HG03439 (cell line): ENCODE results near the gene OPHN1.

Source experiments
- ATAC-seq: cut with Tn5 transposase; IDR thresholded peaks from one replicate; pipeline ENCODE4 v1.9.1; 2021; ENCODE audit warnings: mild to moderate bottlenecking, moderate library complexity; ENCODE audit not compliant: unreplicated experiment

Gene OPHN1

DNA sequence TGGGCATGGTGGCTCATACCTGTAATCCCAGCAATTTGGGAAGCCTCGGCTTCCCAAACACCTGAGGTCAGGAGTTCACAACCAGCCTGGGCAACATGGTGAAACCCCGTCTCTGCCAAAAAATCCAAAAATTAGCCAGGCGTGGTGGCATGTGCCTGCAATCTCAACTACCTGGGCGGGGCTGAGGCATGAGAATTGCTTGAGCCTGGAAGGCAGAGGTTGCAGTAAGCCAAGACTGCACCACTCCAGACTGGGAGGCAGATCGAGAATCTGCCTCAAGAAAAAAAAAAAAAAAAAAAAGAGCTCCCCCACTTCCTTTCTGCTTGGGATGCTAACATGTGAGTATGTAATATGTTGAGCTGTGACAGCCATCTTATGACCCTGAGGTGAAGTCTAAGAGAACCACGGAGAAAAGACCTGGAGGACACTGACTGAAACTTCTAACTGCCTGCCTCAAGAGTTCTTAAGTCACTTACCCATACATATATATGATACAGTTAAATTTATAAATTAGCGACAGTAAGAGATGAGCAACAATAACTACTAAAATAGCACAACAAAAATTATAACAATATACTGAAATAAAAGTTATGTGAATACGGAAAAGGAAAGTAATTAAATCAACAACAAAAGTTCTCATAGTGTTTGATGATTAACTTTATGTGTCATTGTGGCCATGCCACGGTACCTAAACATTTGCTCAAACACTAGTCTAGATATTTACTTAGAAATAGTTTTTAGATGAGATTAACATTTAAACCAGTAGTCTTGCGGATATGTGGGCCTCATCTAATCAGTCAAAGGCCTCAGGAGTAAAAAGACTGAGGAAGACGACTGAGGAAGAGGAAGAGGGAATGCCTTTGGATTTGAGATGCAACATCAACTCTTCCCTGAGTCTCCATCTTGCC is 178.3 kb downstream of the OPHN1 start:
- no peak for ATAC-seq

DNA sequence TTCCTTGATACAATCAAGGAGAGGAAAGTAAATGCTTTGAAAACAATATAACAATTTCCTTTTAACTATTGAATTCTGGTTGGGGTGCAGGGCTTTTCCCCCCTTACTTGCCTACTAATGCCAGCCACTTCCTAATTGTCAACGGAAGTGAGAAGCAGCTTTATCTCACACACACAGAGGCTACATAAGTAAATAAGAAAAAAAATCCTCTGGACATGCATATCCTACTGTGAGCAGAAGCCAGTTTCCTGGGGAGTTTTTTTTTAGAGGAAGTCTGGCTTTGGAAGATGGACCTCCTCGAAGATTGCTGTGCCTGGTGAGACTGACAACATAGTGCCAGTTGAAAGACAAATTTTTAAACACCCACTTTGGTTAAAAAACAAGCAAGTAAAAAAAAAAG is 180.6 kb downstream of the OPHN1 start:
- no peak for ATAC-seq

DNA sequence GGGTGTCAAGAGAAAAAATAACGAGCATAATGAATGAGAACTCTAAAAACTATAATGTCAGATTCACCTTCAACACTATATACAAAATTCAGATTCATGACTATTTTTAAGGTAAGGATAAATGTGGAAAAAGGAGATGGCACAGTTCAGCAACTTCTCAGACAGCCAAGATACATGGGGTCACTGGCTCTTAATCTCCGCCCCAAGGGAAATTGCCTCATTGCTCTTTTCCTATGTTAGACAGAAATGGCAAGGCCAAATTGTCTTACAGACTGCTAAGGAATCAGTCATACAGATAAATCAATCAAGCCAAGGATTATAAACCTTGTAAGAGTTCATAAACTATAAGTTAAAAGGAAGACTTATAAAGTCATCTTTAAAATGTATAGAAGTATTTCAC is 183.4 kb downstream of the OPHN1 start:
- no peak for ATAC-seq

DNA sequence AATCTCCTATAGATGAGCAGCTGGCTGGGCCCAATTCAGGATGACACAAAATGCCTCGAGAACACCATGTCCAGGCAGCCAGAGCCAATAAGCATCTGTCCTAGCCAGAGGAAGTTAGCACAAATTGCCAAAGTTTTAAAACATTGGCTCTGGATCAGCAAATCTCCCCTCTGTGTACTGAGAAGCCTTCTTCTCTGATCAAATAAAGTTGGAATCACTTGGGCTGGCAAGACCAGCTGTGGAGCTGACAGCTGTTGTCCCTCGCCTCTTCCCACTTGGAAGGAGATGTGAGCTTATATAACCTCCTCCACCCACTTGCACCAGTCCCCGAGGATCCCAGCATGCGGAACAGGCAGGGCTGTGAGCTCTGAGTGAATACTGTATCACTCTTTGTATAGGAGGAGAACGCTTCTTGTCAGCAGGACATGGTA is 183.9 kb downstream of the OPHN1 start:
- ATAC-seq, result no peak

DNA sequence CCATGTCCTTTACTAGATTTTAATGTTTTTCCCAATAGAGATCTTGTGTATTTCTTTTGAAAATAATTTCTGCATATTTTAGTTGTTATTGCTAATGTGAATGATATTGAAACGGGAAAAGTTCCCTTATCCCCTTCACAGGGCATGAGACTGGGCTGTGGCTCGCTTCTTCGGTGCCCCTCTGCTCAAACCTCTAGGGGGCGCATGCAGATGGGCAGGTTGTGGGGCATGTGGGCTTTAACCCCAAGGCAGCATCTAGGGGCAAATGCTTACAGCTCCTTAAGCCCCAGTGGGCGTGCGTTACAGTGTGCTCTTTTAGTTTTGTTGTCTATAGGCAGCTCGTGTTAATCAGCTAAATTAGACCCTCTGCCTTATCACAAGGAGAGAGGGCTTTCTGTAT is 194.7 kb downstream of the OPHN1 start:
- no peak for ATAC-seq

DNA sequence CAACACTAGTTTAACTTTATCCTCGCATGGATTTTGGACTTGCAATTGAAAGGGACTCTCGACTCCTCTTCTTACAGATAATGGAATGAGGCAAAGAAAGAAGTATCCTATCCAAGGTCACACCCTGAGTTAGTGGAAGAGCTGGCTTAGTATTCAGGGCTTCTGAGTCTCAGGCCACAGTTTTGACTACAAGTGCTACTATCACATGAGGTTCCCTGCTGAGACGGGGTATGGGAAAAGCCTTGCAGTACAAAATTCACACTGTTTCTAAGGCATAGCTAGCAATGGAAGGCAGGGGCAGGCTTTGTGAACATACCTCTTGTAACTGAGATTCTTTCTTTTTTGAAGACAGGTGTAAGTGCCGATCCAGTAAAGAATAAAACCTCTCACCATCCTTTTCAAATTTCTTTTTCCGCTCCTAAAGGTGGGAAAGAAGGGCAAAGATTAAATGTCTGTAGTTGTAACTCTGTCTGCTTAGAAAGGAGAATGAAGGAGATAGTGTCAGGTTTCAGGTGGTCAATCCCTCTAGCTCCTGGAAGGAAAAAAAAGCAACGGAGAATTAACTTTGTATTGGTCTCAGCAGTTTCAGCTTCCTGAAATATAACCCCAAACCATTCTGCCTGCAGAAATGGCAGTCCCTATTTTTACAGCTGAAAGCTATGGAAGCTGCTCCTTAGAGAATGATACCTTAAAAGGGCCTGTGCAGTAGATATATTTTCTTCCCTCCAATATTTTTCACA is 199.0 kb downstream of the OPHN1 start:
- ATAC-seq, result no peak

DNA sequence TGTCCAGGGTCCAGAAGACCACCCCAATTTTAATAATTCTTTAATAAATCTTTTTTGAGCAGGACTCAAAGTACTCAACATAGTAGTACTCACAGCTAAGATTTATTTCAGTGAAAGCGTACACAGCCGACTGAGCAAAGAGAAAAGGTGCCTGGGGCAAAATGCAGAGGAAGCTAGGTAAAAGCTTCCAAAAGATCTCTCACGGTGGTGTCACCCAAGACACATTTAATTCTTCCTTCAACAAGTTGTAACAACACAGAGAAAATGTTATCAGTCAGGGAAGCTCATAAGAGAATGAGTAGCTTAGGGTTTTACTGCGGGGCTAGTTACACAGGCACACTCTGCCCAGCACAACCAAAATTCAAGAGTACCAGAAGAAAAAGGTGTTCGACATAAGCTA is 201.1 kb downstream of the OPHN1 start:
- ATAC-seq, result no peak

DNA sequence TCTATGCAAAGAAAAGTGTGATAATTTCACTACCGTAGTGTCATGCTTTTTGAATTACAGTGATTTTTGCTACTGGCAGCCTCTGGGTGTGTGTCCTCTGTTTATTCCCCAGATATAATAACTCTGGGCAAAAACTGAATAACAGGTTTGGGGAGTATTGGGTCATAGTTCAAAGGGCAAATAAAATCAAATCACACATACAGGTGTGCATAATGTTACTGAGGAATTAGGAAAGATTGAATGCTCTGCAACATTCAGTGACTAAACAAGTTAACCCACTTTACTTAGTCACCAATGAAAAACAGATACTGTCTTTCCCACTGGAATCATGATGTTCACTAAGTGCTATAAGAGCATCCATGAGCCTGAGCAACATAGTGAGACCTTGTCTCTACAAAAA is 224.3 kb downstream of the OPHN1 start:
- ATAC-seq, result no peak

DNA sequence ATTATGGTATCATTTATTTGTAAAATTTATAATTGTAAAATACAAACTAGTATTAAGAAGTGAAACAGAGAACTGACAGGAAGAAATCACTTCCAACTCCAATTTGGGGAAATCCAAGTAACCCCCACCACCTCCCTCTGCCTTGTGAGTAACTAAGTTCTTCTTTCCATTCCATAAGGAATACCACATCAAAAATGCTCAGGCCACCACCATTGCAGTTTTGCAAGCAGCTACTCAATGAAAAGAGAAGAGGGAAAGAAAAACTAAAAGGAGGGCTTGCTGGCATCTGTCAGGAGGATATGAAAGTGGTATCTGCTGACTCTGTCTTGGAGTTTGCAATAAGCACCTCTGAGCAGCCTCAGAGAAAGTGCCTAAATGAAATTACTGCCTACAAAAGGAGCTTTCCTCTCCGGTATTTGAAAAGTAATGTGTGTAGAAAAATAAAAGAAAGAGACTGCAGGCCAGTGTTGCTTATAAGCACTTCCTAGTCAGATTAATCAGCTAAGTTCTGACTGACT is 228.7 kb downstream of the OPHN1 start:
- no peak for ATAC-seq

DNA sequence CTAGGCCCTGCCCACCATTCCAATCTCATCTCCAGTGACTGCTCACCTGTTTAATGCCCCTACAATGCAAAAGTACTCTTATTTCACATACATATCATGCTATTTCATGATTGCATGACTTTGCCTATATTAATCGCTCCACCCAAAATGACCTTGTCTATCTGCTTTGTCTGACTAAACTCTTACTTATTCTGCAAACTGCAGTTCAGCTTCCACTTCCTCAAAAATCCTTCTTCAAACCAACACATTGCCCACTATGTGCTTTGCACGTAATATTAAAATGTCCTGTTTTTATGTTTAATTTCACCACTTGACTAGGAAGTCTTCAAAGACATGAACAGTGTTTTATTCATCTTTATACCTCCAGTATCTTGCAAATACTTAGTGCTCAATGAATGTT is 229.6 kb downstream of the OPHN1 start:
- peak; percentile 71 for ATAC-seq

DNA sequence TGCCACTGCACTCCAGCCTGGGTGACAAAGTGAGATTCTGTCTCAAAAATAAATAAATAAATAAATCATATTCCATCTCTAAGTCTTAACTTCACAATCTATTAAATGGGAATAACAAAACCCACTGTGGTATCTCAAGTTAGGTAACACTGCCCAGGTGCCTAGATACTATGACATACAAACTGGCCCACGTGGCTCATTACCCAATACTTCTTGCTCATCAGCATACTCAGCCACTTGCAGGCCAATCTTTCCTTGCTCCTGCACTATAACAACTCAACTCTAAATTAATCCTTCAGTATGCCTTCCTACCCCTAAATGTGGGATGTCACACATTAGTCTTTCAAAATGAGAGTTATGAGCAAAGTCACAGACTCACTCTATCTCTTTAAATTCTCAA is 230.1 kb downstream of the OPHN1 start:
- ATAC-seq, result no peak

DNA sequence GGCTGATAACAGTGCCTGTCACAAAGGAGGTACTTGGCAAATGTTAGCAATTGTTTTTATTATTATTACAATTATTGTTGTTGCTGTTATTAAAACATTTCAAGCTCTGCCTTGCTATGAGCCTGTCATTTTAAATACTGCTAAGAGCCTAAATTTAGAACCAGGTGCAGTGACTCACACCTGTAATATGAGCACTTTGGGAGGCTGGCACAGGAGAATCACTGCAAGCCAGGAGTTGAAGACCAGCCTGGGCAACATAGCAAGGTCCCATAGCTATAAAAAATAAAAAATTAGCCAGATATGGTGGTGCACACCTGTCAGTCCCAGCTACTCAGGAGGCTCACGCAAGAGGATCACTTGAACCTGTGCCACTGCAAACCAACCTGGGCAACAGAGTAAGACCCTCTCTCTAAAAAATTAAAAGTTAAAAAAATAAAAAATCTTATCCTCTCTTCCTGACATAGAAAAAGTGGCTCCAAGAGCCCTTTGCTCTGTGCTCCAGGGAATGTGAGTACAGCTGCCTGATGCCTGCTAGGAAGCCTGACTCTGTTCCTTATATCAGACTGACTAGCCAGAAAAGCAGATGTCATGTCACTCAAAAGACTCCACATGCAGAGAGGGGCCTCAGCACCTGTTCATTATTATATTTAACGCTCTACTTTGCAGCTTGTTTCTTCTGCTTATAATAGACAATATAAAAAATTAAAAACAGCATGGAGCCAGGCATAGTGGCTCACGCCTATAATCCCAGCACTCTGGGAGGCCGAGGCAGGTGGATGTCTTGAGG is 234.0 kb downstream of the OPHN1 start:
- ATAC-seq, result no peak

DNA sequence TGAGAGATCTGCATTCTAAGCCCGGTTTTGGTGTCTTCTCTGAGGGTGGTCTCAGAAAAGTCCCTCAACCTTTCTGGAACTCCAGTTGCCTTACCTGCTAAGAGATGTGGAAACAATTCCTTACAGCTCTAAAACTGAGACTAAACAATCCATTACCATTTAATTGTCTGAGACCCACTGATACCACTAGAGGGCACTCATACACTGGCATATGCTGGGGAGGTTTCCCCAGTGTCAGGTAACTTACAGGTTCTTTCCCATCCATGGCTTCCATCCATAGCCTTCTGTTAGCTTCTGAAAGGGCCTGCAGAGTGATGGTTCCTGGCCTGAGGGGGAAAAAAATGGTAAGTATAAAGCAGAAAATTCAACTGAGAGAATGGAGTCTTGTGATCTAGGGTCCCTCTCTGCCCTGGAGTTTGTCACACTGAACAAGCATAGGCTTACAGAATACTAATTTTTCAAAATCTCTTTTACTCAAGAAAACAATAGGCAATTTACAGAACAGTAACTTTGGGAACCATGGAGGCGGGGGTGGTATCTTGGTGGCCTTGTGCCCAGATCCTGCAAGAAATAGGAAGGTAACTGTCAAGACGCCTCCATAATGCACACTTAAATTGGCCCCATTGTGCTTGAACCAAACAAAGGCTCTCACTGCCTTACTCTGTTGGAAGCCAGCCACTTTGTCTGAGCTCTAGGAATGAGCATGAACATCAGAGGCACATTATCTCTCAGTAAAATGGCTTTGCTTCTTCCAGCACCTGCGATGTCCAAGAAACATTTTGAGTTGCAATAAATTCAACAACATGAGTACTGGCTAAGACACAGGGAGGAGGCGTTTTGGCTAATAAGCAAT is 236.1 kb downstream of the OPHN1 start:
- peak; percentile 58 for ATAC-seq

DNA sequence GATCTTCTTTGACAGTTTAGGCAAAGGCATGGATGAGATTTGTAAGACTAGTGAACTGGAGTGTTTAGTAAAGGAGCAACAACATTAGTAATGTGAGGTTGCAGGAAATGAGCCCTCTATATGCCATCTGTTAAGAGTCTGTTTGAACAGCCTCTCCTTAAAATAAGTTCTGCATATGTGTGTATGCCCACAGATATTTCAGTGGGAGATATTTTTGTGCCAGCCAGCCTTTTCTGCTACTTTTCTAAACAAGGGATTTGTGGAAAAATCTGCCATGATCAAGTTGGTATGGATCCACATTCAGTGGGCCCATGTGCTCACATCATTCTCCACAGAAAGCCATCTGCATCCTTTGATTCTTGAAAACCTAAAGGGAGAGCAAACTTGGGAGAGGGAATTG is 237.7 kb downstream of the OPHN1 start:
- ATAC-seq, result no peak

DNA sequence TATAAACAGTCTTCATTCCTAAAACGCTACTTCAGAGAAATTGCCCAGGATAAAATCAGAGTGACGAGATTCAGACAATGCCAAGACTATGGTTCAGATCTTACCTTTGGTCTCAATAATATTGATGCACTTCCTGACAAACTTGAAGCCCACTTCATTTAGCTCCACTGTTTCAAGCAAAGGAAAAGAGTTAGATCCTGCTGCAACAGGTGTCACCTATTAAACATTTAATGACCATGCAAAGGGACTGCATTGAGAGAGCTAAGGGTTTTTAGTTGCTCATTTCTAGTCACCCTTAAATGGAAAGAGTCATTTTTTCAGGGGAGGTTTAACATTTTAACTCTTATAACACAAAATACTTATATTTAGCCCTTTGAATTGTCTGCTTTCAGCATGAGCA is 239.5 kb downstream of the OPHN1 start:
- no peak for ATAC-seq

DNA sequence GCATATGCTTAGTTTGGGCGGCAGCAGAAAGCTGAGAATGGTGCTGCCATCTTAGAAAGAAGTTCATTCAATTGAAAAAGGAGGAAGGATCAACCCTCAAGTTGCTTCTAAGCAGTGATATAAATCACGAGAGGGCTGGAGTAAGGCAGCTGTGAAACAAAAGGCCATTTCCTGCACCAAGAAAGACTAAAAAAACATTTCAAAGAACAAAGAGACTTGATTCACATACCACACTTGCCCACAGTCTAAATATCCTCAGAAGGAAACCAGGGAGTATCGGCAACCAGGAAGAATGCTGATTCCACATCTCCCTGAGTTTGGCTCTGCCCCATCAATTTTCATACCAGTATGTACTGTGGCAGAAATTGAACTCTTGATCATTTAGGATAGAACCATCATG is 240.1 kb downstream of the OPHN1 start:
- no peak for ATAC-seq

DNA sequence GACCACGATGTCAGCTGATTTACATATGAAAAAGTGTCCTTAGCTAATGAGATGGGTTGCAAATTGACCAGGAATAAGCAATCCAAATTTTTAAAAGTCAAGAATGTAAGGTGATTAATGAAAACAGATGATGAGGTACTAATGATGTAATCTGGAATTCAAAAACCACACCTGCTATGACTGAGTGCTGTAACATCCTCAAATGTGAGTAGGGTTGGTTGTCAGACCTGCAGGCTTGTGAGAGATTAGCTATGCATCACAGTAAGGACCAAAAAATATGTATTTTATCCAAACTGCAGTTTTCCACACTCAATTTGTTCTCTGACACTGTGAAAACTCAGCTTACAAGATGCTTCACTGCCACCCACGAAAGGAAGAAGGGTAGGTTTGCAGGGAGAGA is 242.5 kb downstream of the OPHN1 start:
- ATAC-seq, result no peak

DNA sequence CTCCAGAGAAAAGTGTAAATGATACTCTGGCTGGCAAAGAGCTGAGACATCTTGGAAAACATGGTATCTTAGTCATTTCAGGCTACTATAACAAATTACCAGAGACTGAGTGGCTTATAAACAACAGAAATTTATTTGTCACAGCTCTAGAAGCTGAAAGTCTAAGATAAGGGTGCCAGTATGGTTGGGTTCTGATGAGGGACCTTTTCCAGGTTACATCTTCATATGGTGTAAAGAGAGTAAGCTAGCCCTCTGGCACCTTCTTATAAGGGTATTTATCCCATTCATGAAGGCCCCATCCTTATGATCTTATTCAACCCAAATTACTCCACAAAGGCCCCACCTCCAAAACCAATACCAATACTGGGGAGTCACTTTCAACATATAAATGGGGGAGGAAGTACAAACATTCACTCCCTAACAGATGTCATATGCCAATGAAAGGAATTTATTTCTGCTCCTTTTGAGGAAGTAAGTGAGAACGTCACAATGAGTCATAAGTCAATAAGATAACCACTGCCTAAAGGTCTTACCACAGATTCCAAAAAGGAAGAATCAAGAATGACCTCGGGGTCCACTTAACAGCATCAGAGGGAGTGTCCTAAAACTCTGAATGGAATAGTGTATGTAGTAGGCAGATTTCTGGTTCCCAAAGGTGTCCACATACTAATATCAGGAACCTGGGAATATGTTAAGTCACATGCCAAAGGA is 246.6 kb downstream of the OPHN1 start:
- no peak for ATAC-seq

DNA sequence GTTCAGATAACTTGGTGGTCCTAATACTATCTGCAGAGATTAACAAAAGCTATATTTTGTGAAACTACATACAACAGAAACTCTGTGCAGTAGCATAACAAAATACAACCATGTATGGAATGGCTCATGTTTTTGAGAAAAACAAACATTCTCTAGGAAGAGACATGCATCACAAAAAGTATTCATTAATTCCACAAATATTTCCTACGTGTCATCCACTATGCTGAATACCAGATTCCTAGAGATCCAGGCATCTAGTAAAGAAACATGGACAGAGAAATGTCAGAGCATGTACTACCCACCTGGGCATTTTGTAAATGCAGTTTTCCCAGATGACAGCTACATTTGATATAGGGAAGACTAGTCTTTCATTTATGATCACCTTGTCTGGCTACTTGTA is 248.1 kb downstream of the OPHN1 start:
- ATAC-seq, result no peak
